Fibroblast of upper back skin (primary cell): ENCODE data around the gene NOL4L.
"Not testable (repeated sequence)": the region's sequence is repeated elsewhere in the genome, so short reads cannot be mapped to it uniquely, and the experiment has no call there.

Source experiments
- DNase-seq: peaks from one replicate; pipeline ENCODE4 v3.0.0-alpha.2; 2013

NOL4L gene

GRCh38 chr20:32501709-32502108 lies 83.4 kb downstream of the NOL4L start:
- peak; percentile 54 for DNase-seq

- no peak for DNase-seq
These were observed 87.4 kb downstream of the NOL4L start for GRCh38 chr20:32497589-32498224.

- DNase-seq: no peak
These were observed 88.2 kb downstream of the NOL4L start for GRCh38 chr20:32496811-32497533.

- DNase-seq: no peak
These were observed 89.2 kb downstream of the NOL4L start for GRCh38 chr20:32495949-32496348.

- DNase-seq: no peak
These were observed 89.9 kb downstream of the NOL4L start for GRCh38 chr20:32495217-32495565.

GRCh38 chr20:32494483-32495216 lies 90.5 kb downstream of the NOL4L start:
- no peak for DNase-seq

- DNase-seq: no peak
These were observed 91.8 kb downstream of the NOL4L start for GRCh38 chr20:32493356-32493755.

- DNase-seq: not testable (repeated sequence)
These were observed 93.4 kb downstream of the NOL4L start for GRCh38 chr20:32491764-32492151.

- no peak for DNase-seq
These were observed 94.0 kb downstream of the NOL4L start for GRCh38 chr20:32490942-32491763.

- no peak for DNase-seq
These were observed 96.9 kb downstream of the NOL4L start for GRCh38 chr20:32488066-32488838.

GRCh38 chr20:32487381-32487780 lies 97.8 kb downstream of the NOL4L start:
- no peak for DNase-seq

GRCh38 chr20:32485770-32486478 lies 99.2 kb downstream of the NOL4L start:
- no peak for DNase-seq

- peak; percentile 84 for DNase-seq
These were observed 100.0 kb downstream of the NOL4L start for GRCh38 chr20:32484958-32485769.

- peak; percentile 17 for DNase-seq
These were observed 100.7 kb downstream of the NOL4L start for GRCh38 chr20:32484225-32484957.

- peak; percentile 85 for DNase-seq
These were observed 101.5 kb downstream of the NOL4L start for GRCh38 chr20:32483351-32484224.

GRCh38 chr20:32482442-32483261 lies 102.5 kb downstream of the NOL4L start:
- no peak for DNase-seq

- DNase-seq: no peak
These were observed 103.0 kb downstream of the NOL4L start for GRCh38 chr20:32482143-32482441.
